ENCODE data around the gene OAS1. TPM values are rescaled to one million over a fixed set of nuclear protein-coding genes. Genes with fewer than 3 reads are reported as not detected.

OAS1 gene
- total RNA-seq, 1 experiment from 2014 or later: 0.64 TPM

GRCh38 chr12:112929715-112930114 is 23.0 kb downstream of the OAS1 start:
- intact Hi-C loops (cut with micrococcal nuclease): no loop called here
- H3K9me2 ChIP-seq (ENCODE audit: insufficient read depth): no peaks in the 10 kb centered on the region
- no peak for TF ChIP-seq SP1 (IDR thresholded peaks at IDR 0.05; ENCODE audit: low read depth)
- TF ChIP-seq POLR2A (IDR thresholded peaks at IDR 0.05; ENCODE audit: borderline replicate concordance, extremely low read depth, insufficient read depth, insufficient read length): no peak
- no peak for TF ChIP-seq ZFX (IDR thresholded peaks at IDR 0.05)
- no peak for TF ChIP-seq SIN3A (IDR thresholded peaks at IDR 0.05; ENCODE audit: low read depth)
- TF ChIP-seq ELF1 (IDR thresholded peaks at IDR 0.05; ENCODE audit: borderline replicate concordance, low read depth): no peak
- no peak for TF ChIP-seq TCF7L2 (IDR thresholded peaks at IDR 0.05; ENCODE audit: borderline replicate concordance, extremely low read depth, insufficient read depth, insufficient read length)
- no peak for TF ChIP-seq CBX3 (IDR thresholded peaks at IDR 0.05; ENCODE audit: low read depth)
- TF ChIP-seq CEBPB (IDR thresholded peaks at IDR 0.05; ENCODE audit: low read depth): no peak
- TF ChIP-seq, protein P1, sequence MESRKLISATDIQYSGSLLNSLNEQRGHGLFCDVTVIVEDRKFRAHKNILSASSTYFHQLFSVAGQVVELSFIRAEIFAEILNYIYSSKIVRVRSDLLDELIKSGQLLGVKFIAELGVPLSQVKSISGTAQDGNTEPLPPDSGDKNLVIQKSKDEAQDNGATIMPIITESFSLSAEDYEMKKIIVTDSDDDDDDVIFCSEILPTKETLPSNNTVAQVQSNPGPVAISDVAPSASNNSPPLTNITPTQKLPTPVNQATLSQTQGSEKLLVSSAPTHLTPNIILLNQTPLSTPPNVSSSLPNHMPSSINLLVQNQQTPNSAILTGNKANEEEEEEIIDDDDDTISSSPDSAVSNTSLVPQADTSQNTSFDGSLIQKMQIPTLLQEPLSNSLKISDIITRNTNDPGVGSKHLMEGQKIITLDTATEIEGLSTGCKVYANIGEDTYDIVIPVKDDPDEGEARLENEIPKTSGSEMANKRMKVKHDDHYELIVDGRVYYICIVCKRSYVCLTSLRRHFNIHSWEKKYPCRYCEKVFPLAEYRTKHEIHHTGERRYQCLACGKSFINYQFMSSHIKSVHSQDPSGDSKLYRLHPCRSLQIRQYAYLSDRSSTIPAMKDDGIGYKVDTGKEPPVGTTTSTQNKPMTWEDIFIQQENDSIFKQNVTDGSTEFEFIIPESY (IDR thresholded peaks at IDR 0.05; ENCODE audit: extremely low read depth, insufficient replicate concordance, low read length): no peak
- TF ChIP-seq ZNF274 (IDR thresholded peaks at IDR 0.05; ENCODE audit: low read depth, low read length): no peak
- TF ChIP-seq FOSL1 (IDR thresholded peaks at IDR 0.05; ENCODE audit: low read depth): no peak
- TF ChIP-seq, protein P2, sequence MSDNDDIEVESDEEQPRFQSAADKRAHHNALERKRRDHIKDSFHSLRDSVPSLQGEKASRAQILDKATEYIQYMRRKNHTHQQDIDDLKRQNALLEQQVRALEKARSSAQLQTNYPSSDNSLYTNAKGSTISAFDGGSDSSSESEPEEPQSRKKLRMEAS (IDR thresholded peaks at IDR 0.05): no peak
- no peak for TF ChIP-seq YY1 (IDR thresholded peaks at IDR 0.05; ENCODE audit: extremely low read depth, insufficient replicate concordance, low read depth, low read length)
- TF ChIP-seq, protein P3, sequence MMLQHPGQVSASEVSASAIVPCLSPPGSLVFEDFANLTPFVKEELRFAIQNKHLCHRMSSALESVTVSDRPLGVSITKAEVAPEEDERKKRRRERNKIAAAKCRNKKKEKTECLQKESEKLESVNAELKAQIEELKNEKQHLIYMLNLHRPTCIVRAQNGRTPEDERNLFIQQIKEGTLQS (IDR thresholded peaks at IDR 0.05): no peak
- no peak for TF ChIP-seq SRF (IDR thresholded peaks at IDR 0.05; ENCODE audit: low read depth)
- H4K20me1 ChIP-seq (ENCODE audit: insufficient read depth): no peaks in the 10 kb centered on the region
- BruUV-seq (replicated peaks): no TSS peak
- H3K9ac ChIP-seq (ENCODE audit: low read length): no peak overlapping the region
- H3K79me2 ChIP-seq (ENCODE audit: insufficient read depth, low read length): no peaks in the 10 kb centered on the region
- no peak overlapping the region for H2AFZ ChIP-seq (ENCODE audit: low read depth, low read length, poor library complexity, severe bottlenecking)
- no peaks in the 10 kb centered on the region for H3K4me1 ChIP-seq (ENCODE audit: control insufficient read depth in 1 of 2, insufficient read depth in 2 of 2, low read length in 2 of 2)
- RAD21 ChIA-PET (ENCODE audit: low non-redundant PET in 1 of 2, low total read pairs in 2 of 2, uncharacterized antibody in 2 of 2, unreplicated experiment in 2 of 2): no interaction called here
- H3K4me3 ChIP-seq (replicated peaks in 1 of 2; ENCODE audit: low read depth in 1 of 2, low read length in 2 of 2): no peak overlapping the region
- CTCF ChIA-PET: no interaction called here
- DNase-seq (ENCODE audit: low read depth, low spot score) (no peak), ATAC-seq (no peak)
- H3K27ac ChIP-seq (ENCODE audit: low read depth, low read length): no peak overlapping the region
- no peak overlapping the region for H3K4me2 ChIP-seq (ENCODE audit: low read length)
- peaks cover 5% of the 10 kb centered on the region; the same call in 1 of the 2 replicates for H3K27me3 ChIP-seq (ENCODE audit: insufficient read depth, low read length)
- POLR2A ChIA-PET: no interaction called here
- H3K9me3 ChIP-seq (ENCODE audit: control insufficient read depth in 1 of 2, insufficient read depth in 1 of 2, low read depth in 1 of 2, low read length in 2 of 2): peaks cover 0 to 4% of the 10 kb centered on the region in 2 experiments; a peak in 1 of 4 replicates
- H3K36me3 ChIP-seq (ENCODE audit: control insufficient read depth in 1 of 2, insufficient read depth in 2 of 2, low read length in 2 of 2): no peaks in the 10 kb centered on the region
